Kidney epithelial cell (primary cell): ENCODE results near the gene SAV1. TPM values are rescaled to one million over a fixed set of nuclear protein-coding genes. Genes with fewer than 3 reads are reported as not detected.
A peak's percentile ranks its signal among the peaks of the same experiment; 100 is the strongest.

ENCODE experiments used
- DNase-seq: peaks from one replicate; pipeline ENCODE4 v3.0.0-alpha.2; 2010; ENCODE audit warnings: low read depth
- H3K27me3 ChIP-seq: 2 replicates; pipeline ENCODE4 v1.6.0; 2011; ENCODE audit warnings: low read length; ENCODE audit not compliant: control insufficient read depth, insufficient read depth
- H3K36me3 ChIP-seq: 2 replicates; pipeline ENCODE4 v1.5.1; 2011; ENCODE audit warnings: low read length; ENCODE audit not compliant: control insufficient read depth, insufficient read depth
- H3K4me3 ChIP-seq: 2 replicates; pipeline ENCODE4 v1.5.1; 2011; ENCODE audit warnings: low read depth, mild to moderate bottlenecking, control low read depth, low read length
- CTCF ChIP-seq: IDR thresholded peaks from 2 replicates; pipeline ENCODE4 v1.5.1; 2011; ENCODE audit warnings: mild to moderate bottlenecking, moderate library complexity, low read length, control low read depth, inconsistent platforms; ENCODE audit not compliant: insufficient read depth, poor library complexity, severe bottlenecking
- total RNA-seq: library from RNA; depleted of rRNA; stranded (reverse); fragments of >200 nt; gene quantifications from 2 replicates; pipeline ENCODE4 v1.2.3, GENCODE V29; 2015

Gene SAV1
- total RNA-seq, 1 donor from 2014 or later = 31.1 TPM

GRCh38 chr14:50620341-50620740 lies 47.8 kb downstream of the SAV1 start:
- H3K36me3 ChIP-seq = no peaks in the 10 kb centered on the region
- DNase-seq = no peak
- no peaks in the 10 kb centered on the region for H3K27me3 ChIP-seq
- TF ChIP-seq CTCF = no peak
- H3K4me3 ChIP-seq = no peak overlapping the region

- H3K4me3 ChIP-seq = no peak overlapping the region
- peak; percentile 63 for TF ChIP-seq CTCF
Observed at GRCh38 chr14:50619569-50620141, 48.5 kb downstream of the SAV1 start.

GRCh38 chr14:50616275-50616674 lies 51.8 kb downstream of the SAV1 start:
- no peak for TF ChIP-seq CTCF
- Histone ChIP-seq H3K27me3 (no peaks in the 10 kb centered on the region), H3K4me3 (no peak overlapping the region), H3K36me3 (no peaks in the 10 kb centered on the region)
- DNase-seq = no peak

More at GRCh38 chr14:50619569-50620141, 48.5 kb downstream of the SAV1 start:
- Histone ChIP-seq H3K27me3 (no peaks in the 10 kb centered on the region), H3K36me3 (no peaks in the 10 kb centered on the region)
- no peak for DNase-seq

GRCh38 chr14:50615552-50615951 lies 52.6 kb downstream of the SAV1 start:
- DNase-seq = no peak
- TF ChIP-seq CTCF = no peak
- Histone ChIP-seq H3K36me3 (no peaks in the 10 kb centered on the region), H3K27me3 (no peaks in the 10 kb centered on the region), H3K4me3 (no peak overlapping the region)

- Histone ChIP-seq H3K4me3 (no peak overlapping the region), H3K36me3 (no peaks in the 10 kb centered on the region), H3K27me3 (no peaks in the 10 kb centered on the region)
- no peak for TF ChIP-seq CTCF
- DNase-seq = no peak
Observed at GRCh38 chr14:50615056-50615455, 53.0 kb downstream of the SAV1 start.

- no peak for TF ChIP-seq CTCF
- DNase-seq = no peak
- Histone ChIP-seq H3K27me3 (no peaks in the 10 kb centered on the region), H3K36me3 (no peaks in the 10 kb centered on the region), H3K4me3 (no peak overlapping the region)
Observed at GRCh38 chr14:50612806-50613205, 55.3 kb downstream of the SAV1 start.
